ENCODE data around the gene METTL23. TPM values are rescaled to one million over a fixed set of nuclear protein-coding genes. Genes with fewer than 3 reads are reported as not detected.

METTL23 gene
- polyA plus RNA-seq, 6 donors from 2014 or later, result 119 to 177 (median 143) TPM

- H3K9me3 Mint-ChIP-seq, result no peaks in the 10 kb centered on the region
- H3K36me3 Mint-ChIP-seq, result peaks cover 9% of the 10 kb centered on the region in 2 donors
- no peaks in the 10 kb centered on the region for H3K27me3 Mint-ChIP-seq
- ATAC-seq (ENCODE audit: low read depth in 2 of 2) (no peak), DNase-seq (no peak)
- peaks cover 0 to 9% (median 0%) of the 10 kb centered on the region in 3 donors for H3K4me1 Mint-ChIP-seq
- H3K27ac Mint-ChIP-seq, result peak overlapping the region in 3 of 6 donors; percentile 24 to 61 (median 49)
- H3K4me3 Mint-ChIP-seq, result peak overlapping the region in 1 of 8 donors; percentile 25
Observed at GRCh38 chr17:76753061-76753961, 26.7 kb downstream of the METTL23 start.

GRCh38 chr17:76755285-76755684 is 28.6 kb downstream of the METTL23 start:
- Mint-ChIP-seq H3K27ac (no peak overlapping the region), H3K27me3 (no peaks in the 10 kb centered on the region), H3K9me3 (no peaks in the 10 kb centered on the region), H3K36me3 (peaks cover 6 to 9% of the 10 kb centered on the region in 2 donors), H3K4me3 (no peak overlapping the region), H3K4me1 (peaks cover 0 to 9% (median 0%) of the 10 kb centered on the region in 3 donors)
- ATAC-seq (ENCODE audit: low read depth in 2 of 2) (no peak), DNase-seq (no peak)

GRCh38 chr17:76757256-76757655 is 30.6 kb downstream of the METTL23 start:
- Mint-ChIP-seq H3K27ac (no peak overlapping the region), H3K4me3 (no peak overlapping the region), H3K36me3 (peaks cover under 1 to 9% of the 10 kb centered on the region in 2 donors), H3K27me3 (no peaks in the 10 kb centered on the region), H3K9me3 (no peaks in the 10 kb centered on the region), H3K4me1 (peaks cover 0 to 9% (median 0%) of the 10 kb centered on the region in 3 donors)
- ATAC-seq (ENCODE audit: low read depth in 2 of 2) (no peak), DNase-seq (no peak)

GRCh38 chr17:76758570-76758969 is 31.9 kb downstream of the METTL23 start:
- no peaks in the 10 kb centered on the region for H3K9me3 Mint-ChIP-seq
- DNase-seq, result no peak
- H3K36me3 Mint-ChIP-seq, result peaks cover 0 to 9% of the 10 kb centered on the region in 2 donors
- ATAC-seq (ENCODE audit: low read depth in 2 of 2), result no peak
- H3K27me3 Mint-ChIP-seq, result no peaks in the 10 kb centered on the region
- peaks cover 0 to 1% (median 0%) of the 10 kb centered on the region in 3 donors for H3K4me1 Mint-ChIP-seq
- no peak overlapping the region for H3K27ac Mint-ChIP-seq
- H3K4me3 Mint-ChIP-seq, result no peak overlapping the region

GRCh38 chr17:76772842-76773525 is 46.3 kb downstream of the METTL23 start:
- ATAC-seq (ENCODE audit: low read depth in 2 of 2) (no peak), DNase-seq (no peak)
- H3K4me3 Mint-ChIP-seq, result no peak overlapping the region
- no peaks in the 10 kb centered on the region for H3K9me3 Mint-ChIP-seq
- H3K27me3 Mint-ChIP-seq, result no peaks in the 10 kb centered on the region
- H3K27ac Mint-ChIP-seq, result peak overlapping the region in 4 of 6 donors; percentile 34 to 76 (median 58)
- H3K36me3 Mint-ChIP-seq, result peaks cover 25 to 29% of the 10 kb centered on the region in 2 donors
- peaks cover 0 to 7% (median 5%) of the 10 kb centered on the region in 3 donors for H3K4me1 Mint-ChIP-seq

- H3K9me3 Mint-ChIP-seq, result no peaks in the 10 kb centered on the region
- ATAC-seq (ENCODE audit: low read depth in 2 of 2) (no peak), DNase-seq (no peak)
- no peaks in the 10 kb centered on the region for H3K27me3 Mint-ChIP-seq
- H3K36me3 Mint-ChIP-seq, result peaks cover 16 to 25% of the 10 kb centered on the region in 2 donors
- H3K4me1 Mint-ChIP-seq, result peaks cover 0 to 7% (median 5%) of the 10 kb centered on the region in 3 donors
- H3K27ac Mint-ChIP-seq, result peak overlapping the region in 1 of 6 donors; percentile 24
- H3K4me3 Mint-ChIP-seq, result no peak overlapping the region
Observed at GRCh38 chr17:76775021-76775600, 48.5 kb downstream of the METTL23 start.

- Mint-ChIP-seq H3K27ac (peak overlapping the region in 1 of 6 donors; percentile 73), H3K4me3 (no peak overlapping the region), H3K36me3 (peaks cover under 1 to 12% of the 10 kb centered on the region in 2 donors), H3K4me1 (no peaks in the 10 kb centered on the region), H3K27me3 (no peaks in the 10 kb centered on the region), H3K9me3 (no peaks in the 10 kb centered on the region)
- ATAC-seq (ENCODE audit: low read depth in 2 of 2) (no peak), DNase-seq (no peak)
Observed at GRCh38 chr17:76781056-76781982, 54.7 kb downstream of the METTL23 start.

GRCh38 chr17:76783146-76783545 is 56.5 kb downstream of the METTL23 start:
- Mint-ChIP-seq H3K4me3 (no peak overlapping the region), H3K9me3 (no peaks in the 10 kb centered on the region), H3K36me3 (peaks cover 0 to 4% of the 10 kb centered on the region in 2 donors), H3K27me3 (no peaks in the 10 kb centered on the region), H3K4me1 (no peaks in the 10 kb centered on the region), H3K27ac (no peak overlapping the region)
- no peak for DNase-seq
- no peak for ATAC-seq (ENCODE audit: low read depth in 2 of 2)

Other genes starting within 250 kb of the METTL23 start
- gene RHBDF2, start 225.4 kb upstream of the METTL23 start, polyA plus RNA-seq (ENCODE audit: low read depth in 6 of 6), result 100 to 1,000 TPM in 1 of 6 donors, 10 to 100 TPM in 5; 44.0 to 148 (median 51.7) TPM
- gene CYGB, start 189.1 kb upstream of the METTL23 start, polyA plus RNA-seq (ENCODE audit: low read depth in 6 of 6), result 1 to 10 TPM in 2 of 6 donors, under 1 TPM in 4; 0.21 to 2.4 (median 0.79) TPM
- gene PRCD, start 186.8 kb upstream of the METTL23 start, polyA plus RNA-seq (ENCODE audit: low read depth in 6 of 6), result 10 to 100 TPM; 21.6 to 54.4 (median 34.3) TPM
- 1 to 10 TPM in 1 of 6 donors, under 1 TPM in 4, not detected in 1; 0.22 to 1.0 (median 0.48) TPM for gene ST6GALNAC2, start 141.0 kb upstream of the METTL23 start, polyA plus RNA-seq (ENCODE audit: low read depth in 6 of 6)
- gene ST6GALNAC1, start 83.1 kb upstream of the METTL23 start, polyA plus RNA-seq (ENCODE audit: low read depth in 6 of 6), result not detected
- gene MXRA7, start 15.9 kb upstream of the METTL23 start, polyA plus RNA-seq (ENCODE audit: low read depth in 6 of 6), result 1 to 10 TPM; 1.8 to 7.7 (median 3.5) TPM
- 10 to 100 TPM; 17.4 to 38.2 (median 20.0) TPM for gene JMJD6, start 233 bp upstream of the METTL23 start, polyA plus RNA-seq (ENCODE audit: low read depth in 6 of 6)
- gene SRSF2, start 10.5 kb downstream of the METTL23 start, polyA plus RNA-seq (ENCODE audit: low read depth in 6 of 6), result 100 to 1,000 TPM in 4 of 6 donors, 10 to 100 TPM in 2; 70.5 to 144 (median 112) TPM
- 10 to 100 TPM; 18.3 to 39.2 (median 23.2) TPM for gene MFSD11, start 11.3 kb downstream of the METTL23 start, polyA plus RNA-seq (ENCODE audit: low read depth in 6 of 6)
- not detected for gene MGAT5B, start 141.6 kb downstream of the METTL23 start, polyA plus RNA-seq (ENCODE audit: low read depth in 6 of 6)

Measured in naive B cell (primary cell).